ENCODE data around the gene IRF1.
"Not testable (repeated sequence)": the region's sequence is repeated elsewhere in the genome, so short reads cannot be mapped to it uniquely, and the experiment has no call there.

The IRF1 gene, protein sequence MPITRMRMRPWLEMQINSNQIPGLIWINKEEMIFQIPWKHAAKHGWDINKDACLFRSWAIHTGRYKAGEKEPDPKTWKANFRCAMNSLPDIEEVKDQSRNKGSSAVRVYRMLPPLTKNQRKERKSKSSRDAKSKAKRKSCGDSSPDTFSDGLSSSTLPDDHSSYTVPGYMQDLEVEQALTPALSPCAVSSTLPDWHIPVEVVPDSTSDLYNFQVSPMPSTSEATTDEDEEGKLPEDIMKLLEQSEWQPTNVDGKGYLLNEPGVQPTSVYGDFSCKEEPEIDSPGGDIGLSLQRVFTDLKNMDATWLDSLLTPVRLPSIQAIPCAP

DNA sequence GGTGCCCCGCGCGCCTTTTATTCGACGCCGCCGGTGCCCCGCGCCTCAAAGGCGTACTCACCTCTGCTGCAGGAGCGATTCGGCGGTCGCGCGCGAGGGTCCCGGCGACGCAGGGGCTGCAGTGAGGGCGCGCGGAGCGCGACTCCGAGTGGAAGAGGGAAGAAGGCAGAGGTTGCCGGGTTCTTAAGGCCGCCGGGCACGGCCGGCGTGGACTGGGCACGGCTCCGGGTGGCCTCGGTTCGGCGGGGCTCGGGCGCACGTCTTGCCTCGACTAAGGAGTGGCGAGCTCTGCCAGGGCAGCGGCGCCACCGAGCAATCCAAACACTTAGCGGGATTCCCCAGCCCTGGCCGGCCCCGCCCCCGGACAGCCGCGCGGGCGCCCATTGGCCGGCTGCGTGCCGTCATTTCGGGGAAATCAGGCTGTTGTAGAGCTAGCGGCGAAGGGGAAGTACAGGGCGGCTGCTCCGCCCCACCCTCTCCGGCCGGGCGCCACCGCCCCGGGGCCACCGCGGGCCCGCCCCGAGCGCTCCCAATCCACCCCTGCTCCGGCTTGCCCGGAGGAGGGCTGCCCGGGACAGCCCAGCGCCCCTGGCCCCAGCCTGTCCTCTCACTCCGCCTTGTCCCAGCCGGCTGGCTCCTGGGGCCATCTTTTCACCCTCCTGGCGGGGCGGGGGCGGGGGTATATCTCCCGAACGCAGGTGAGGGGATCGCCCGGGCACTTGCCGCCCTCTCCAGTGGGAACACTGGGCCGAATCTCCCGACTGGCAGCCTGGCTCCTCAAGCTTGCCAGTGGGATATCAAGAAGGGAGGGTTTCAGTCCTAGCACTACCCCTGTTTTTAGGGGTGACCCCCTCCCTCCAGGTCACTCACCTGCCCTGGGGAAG lies at the start of gene IRF1:
TSS of gene IRF1 (minus strand) at position 290 of the 884 bp plus-strand sequence. CDS start 1,295 bp downstream, outside the sequence.
- peak; percentile 100 for DNase-seq

DNA sequence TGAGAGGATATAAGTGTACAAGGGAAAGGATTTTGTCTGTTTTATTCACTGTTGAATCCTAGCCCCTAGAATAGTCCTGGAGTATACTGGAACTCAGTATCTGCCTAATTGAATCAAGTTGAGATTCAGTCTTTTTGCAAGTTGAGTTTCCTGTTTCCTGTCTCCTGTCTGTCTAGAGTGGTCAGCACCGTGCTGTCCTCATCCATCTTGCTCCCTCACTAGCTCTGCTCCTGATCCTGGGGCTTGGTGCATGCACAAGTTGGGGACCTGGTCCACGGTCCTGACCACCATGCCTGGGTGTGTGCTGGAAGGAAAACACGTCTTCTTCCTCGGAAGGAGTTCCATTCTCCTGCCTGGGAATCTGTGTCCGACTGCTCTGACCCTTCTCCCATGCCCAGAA lies 49.6 kb upstream of the IRF1 start:
- DNase-seq, result no peak

DNA sequence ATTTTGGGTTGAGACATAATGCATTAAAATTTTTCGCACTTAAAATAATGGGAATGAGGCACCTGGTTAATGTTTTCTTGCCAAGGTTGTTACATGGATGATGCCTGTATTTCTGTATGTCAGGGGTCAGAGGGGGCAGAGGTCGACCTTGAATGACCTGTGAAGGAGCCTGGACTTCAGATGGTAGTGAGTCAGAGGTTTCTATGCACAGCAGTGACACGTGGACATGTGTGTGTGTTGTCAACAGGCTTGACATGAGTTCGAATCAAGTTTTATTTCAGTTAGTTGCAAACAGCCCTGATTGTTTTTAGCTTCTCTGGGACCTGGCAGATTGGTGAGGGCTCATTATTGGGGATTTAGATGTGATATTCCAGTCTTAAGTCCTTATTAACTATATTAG lies 49.1 kb upstream of the IRF1 start:
- DNase-seq, result no peak

DNA sequence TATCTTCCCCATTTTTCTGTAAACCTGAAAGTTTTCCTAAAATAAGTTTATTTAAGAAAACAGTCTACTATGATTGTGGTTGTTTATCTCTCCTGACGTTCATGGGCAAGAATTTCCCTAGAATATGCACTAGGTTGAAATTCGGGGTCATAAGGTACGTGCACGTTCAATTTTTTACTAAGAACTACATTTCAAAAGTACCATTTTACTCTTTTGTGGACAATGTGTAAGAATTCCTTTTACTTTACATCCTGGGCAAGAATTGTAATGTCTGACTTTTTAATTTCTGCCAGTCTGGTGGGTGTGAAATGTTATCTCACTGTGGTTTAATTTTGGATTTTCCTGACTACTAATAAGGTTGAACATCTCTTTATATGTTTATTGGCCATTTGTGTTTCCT lies 40.4 kb upstream of the IRF1 start:
- DNase-seq, result no peak

DNA sequence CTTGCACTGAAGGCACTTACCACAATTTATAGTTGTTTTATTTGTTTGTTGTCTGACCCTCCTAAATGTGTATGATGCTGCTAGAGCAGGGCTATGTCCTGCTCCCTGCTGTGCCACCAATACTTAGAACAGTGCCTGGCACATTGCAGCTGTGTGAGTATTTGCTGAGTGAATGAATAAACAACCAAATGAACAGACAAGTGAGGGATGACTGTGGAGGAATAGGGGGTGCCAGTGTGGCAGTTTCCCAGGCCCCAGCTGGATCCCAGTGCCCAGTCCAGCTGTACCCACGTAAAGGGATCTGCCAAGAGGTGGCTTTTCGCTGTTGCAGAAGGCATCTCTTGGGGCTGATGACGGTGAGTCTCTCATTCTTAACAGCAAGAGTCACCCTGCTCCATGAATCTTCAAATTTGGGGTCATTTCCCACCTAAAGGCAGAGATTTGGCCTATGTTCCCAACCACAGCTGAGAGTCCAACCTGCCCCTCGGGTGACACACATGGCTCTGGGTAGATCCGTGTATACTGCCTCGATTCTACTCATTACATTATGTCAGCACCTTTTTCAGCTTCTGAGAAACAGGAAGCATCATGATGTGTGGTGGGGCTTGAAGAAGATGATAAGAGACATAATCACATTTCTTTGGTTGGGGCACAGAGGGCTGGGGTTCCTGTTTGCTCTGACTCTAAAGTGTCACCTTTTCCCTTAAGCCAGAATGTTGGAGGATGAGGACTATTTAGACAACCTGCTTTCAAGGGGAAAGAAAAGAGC lies 38.5 kb upstream of the IRF1 start:
- no peak for DNase-seq

- no peak for DNase-seq
Observed at GRCh38 chr5:132528021-132528420, 37.4 kb upstream of the IRF1 start.

- DNase-seq, result no peak
Observed at GRCh38 chr5:132526974-132527564, 36.5 kb upstream of the IRF1 start.

GRCh38 chr5:132526290-132526973 lies 35.9 kb upstream of the IRF1 start:
- peak; percentile 74 for DNase-seq

DNA sequence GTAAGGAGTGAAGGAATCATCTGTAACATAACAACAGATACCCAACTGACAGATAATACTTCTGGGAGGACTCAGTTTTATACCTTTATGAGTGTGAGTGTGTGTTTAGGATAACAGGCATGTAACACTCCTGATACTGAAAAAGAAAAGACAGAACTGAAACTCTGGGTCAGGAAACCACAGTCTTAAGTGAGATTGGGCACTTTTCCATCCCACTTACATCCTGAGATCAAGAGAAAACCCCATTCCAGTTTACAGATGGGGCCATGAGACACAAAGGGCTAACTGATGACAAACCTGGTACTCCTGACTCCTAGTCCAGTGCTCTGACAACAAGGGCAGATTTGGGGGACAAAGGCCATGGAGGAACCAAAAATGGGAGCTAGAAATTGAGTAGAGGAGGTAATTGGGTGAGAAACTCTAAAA lies 34.7 kb upstream of the IRF1 start:
- no peak for DNase-seq

DNA sequence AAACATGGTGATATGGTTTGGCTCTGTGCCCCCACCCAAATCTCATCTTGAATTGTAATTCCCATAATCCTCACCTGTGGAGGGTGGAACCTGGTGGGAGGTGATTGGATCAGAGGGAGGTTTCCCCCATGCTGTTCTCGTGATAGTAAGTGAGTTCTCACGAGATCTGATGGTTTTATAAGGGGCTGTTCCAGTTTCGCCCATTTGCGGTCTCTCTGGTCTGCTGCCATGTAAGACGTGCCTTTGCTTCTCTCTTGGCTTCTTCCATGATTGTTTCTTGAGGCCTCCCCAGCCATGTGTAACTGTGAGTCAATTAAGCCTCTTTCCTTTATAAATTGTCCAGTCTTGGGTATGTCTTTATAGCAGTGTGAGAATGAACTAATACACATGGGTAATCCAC lies 34.3 kb upstream of the IRF1 start:
- DNase-seq, result not testable (repeated sequence)

- DNase-seq, result not testable (repeated sequence)
Observed at GRCh38 chr5:132522067-132522466, 31.5 kb upstream of the IRF1 start.

- not testable (repeated sequence) for DNase-seq
Observed at GRCh38 chr5:132513618-132514336, 23.2 kb upstream of the IRF1 start.

DNA sequence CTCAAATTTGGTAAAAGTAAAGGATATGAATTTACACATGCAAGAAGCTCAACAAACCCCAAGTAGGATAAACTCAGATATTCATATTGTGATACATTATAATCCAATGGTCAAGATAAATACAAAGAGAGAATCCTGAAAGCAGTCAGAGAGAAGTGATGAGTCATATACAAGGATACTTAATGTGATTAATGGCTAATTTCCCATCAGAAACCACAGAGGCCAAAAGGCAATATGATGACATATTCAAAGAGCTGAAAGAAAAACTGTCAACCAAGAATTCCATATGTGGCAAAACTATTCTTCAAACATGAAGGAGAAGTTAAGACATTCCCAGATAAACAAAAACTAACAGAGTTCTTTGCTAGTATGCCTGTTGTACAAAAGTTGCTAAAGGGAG lies 19.5 kb upstream of the IRF1 start:
- no peak for DNase-seq

- DNase-seq, result no peak
Observed at GRCh38 chr5:132506094-132506692, 15.6 kb upstream of the IRF1 start.

GRCh38 chr5:132505641-132506040 lies 15.1 kb upstream of the IRF1 start:
- DNase-seq, result no peak

DNA sequence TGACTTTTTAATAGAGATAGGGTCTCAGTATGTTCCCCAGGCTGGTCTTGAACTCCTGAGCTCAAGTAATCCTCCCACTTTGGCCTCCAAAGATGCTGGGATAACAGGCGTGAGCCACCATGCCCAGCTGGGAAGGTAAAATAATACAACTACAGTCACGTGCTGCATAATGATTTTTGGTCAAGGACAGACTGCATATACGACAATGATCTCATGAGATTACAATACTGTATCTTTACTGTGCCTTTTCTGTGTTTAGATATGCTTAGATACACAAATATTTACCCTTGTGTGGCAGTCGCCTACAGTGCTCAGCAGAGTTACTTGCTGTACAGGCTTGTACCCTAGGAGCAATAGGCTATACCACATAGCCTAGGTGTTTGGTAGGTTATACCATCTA lies 14.2 kb upstream of the IRF1 start:
- no peak for DNase-seq

GRCh38 chr5:132503244-132503643 lies 12.7 kb upstream of the IRF1 start:
- no peak for DNase-seq

GRCh38 chr5:132501961-132502931 lies 11.7 kb upstream of the IRF1 start:
- no peak for DNase-seq

DNA sequence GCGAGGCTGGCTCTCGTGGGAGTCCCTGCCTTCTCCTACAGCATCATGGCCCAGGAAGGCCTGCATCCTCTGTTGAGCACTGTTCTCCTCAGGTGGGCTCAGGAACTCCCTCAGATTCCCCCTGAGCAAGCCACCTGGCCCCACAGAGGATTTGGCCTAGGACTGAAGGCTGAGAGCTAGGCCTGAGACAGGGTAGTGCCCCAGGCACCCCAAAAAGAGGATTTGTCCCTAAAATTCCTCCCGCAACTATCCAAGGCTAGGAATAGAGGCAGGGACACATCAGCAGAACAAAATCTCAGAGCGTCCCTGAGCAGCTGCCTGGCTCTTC lies 11.0 kb upstream of the IRF1 start:
- DNase-seq, result no peak

All from activated CD8-positive, alpha-beta memory T cell treated with anti-CD3 and anti-CD28 coated beads, Interleukin-2, amount 50 U/mL, for 48 hours (primary cell).